ENCODE measurements around the gene BTN1A1.

GRCh38 chr6:26482338-26482737 lies 17.8 kb upstream of the BTN1A1 start:
- no peak for TF ChIP-seq EZH2 (IDR thresholded peaks at IDR 0.05)
- TF ChIP-seq POLR2AphosphoS5 (IDR thresholded peaks at IDR 0.05; ENCODE audit: borderline replicate concordance, low read depth, low read length) = no peak
